K562 (cell line): ENCODE data around the gene HSDL1. TPM values are rescaled to one million over a fixed set of nuclear protein-coding genes. Genes with fewer than 3 reads are reported as not detected.

Source experiments
- BRF2 ChIP-seq: IDR thresholded peaks from 3 replicates; pipeline ENCODE4 v1.6.1; 2011; ENCODE audit warnings: borderline replicate concordance, mild to moderate bottlenecking; ENCODE audit not compliant: insufficient read length, insufficient read depth
- CEBPB ChIP-seq: fragments of 450-650 bp; IDR thresholded peaks from 2 replicates; pipeline ENCODE4 v1.6.1; 2016; ENCODE audit warnings: missing genetic modification characterization, missing compliant biosample characterization
- EHMT2 ChIP-seq: fragments of 450-650 bp; IDR thresholded peaks from 2 replicates; pipeline ENCODE4 v1.6.1; 2018; ENCODE audit warnings: antibody characterized with exemption
- FOXA3 ChIP-seq, 2 experiments: fragments of 450-650 bp in 1 of 2; sonication (generic) in 1 of 2; formaldehyde crosslinking; IDR thresholded peaks in 1 of 2; conservative IDR thresholded peaks in 1 of 2; 2 replicates each; pipeline versions ENCODE4 v1.4.0 to v1.8.0; 2020 to 2022; ENCODE audit warnings: mild to moderate bottlenecking in 2 of 2, missing genetic modification reagents in 1 of 2
- GABPB2 ChIP-seq: fragments of 250-450 bp; sonication (Bioruptor Pico); conservative IDR thresholded peaks from 2 replicates; pipeline ENCODE4 v1.5.1; 2021; ENCODE audit warnings: mild to moderate bottlenecking
- HNRNPL ChIP-seq: fragments of 200-400 bp; formaldehyde crosslinking; IDR thresholded peaks from 2 replicates; pipeline ENCODE4 v1.6.1; 2017; ENCODE audit warnings: low read depth, mild to moderate bottlenecking, low read length
- MEIS2 ChIP-seq: fragments of 450-650 bp; IDR thresholded peaks from 2 replicates; pipeline ENCODE4 v1.6.1; 2014; ENCODE audit warnings: mild to moderate bottlenecking; ENCODE audit not compliant: partially characterized antibody
- RBM22 ChIP-seq: fragments of 200-400 bp; formaldehyde crosslinking; IDR thresholded peaks from 2 replicates; pipeline ENCODE4 v1.6.1; 2018; ENCODE audit warnings: low read length, low read depth; ENCODE audit not compliant: poor library complexity, severe bottlenecking
- RNF2 ChIP-seq: sonication (generic); IDR thresholded peaks from 2 replicates; pipeline ENCODE4 v1.6.1; 2016
- SAFB2 ChIP-seq: fragments of 200-400 bp; formaldehyde crosslinking; IDR thresholded peaks from 2 replicates; pipeline ENCODE4 v1.6.1; 2018; ENCODE audit warnings: borderline replicate concordance, low read length, low read depth, moderate library complexity; ENCODE audit not compliant: severe bottlenecking
- TAF7 ChIP-seq: fragments of 450-650 bp; IDR thresholded peaks from 2 replicates; pipeline ENCODE4 v1.6.1; 2016; ENCODE audit warnings: missing genetic modification characterization, missing compliant biosample characterization
- TBP ChIP-seq: optimal IDR thresholded peaks from 2 replicates; pipeline ENCODE3; 2011; ENCODE audit warnings: low read depth, low read length, improper control_type of control experiment
- ZFP91 ChIP-seq: sonication (generic); formaldehyde crosslinking; IDR thresholded peaks from 2 replicates; pipeline ENCODE4 v1.8.0; 2022; ENCODE audit warnings: mild to moderate bottlenecking, missing genetic modification reagents
- ZNF175 ChIP-seq: fragments of 200-800 bp; sonication (Bioruptor generic); IDR thresholded peaks from 2 replicates; pipeline ENCODE4 v1.6.1; 2016; ENCODE audit warnings: low read depth, mild to moderate bottlenecking, missing genetic modification characterization, missing compliant biosample characterization
- ZNF518B ChIP-seq: fragments of 250-450 bp; sonication (Bioruptor Pico); IDR thresholded peaks from 2 replicates; pipeline ENCODE4 v1.5.0; 2021; ENCODE audit warnings: mild to moderate bottlenecking, moderate library complexity
- ZNF584 ChIP-seq: fragments of 200-800 bp; sonication (Bioruptor generic); IDR thresholded peaks from 2 replicates; pipeline ENCODE4 v1.6.1; 2016; ENCODE audit warnings: low read depth, mild to moderate bottlenecking, missing genetic modification characterization, missing compliant biosample characterization
- polyA plus RNA-seq, 8 experiments: library from polyadenylated mRNA; depleted of rRNA in 4 of 8; stranded (reverse) in 5 of 8; unstranded in 3 of 8; fragments of >200 nt; fragmentation: Nextera tagmentation in 2 of 8; fragmentation: Illumina TruSeq in 1 of 8; extraction: Ambion mirVana in 2 of 8; extraction: Trizol in 1 of 8; gene quantifications; 2 replicates each; pipeline versions ENCODE4 v1.2.1 to v1.2.3, GENCODE V29; 2011 to 2014; ENCODE audit warnings: inconsistent platforms in 1 of 8, missing spikeins in 1 of 8
- total RNA-seq, 7 experiments: library from RNA; depleted of rRNA in 6 of 7; stranded (reverse); fragments of >200 nt in 6 of 7; fragmentation: Illumina TruSeq in 2 of 7; extraction: Trizol in 2 of 7; gene quantifications; 2 replicates each; pipeline versions ENCODE4 v1.2.1 to v1.2.3, GENCODE V29; 2011 to 2021; ENCODE audit warnings: low replicate concordance in 1 of 7
- TF ChIP-seq, protein P1 (sequence below): sonication (generic); formaldehyde crosslinking; IDR thresholded peaks from 2 replicates; pipeline ENCODE4 v1.8.0; 2022; ENCODE audit warnings: missing genetic modification reagents, mild to moderate bottlenecking, borderline replicate concordance

Gene HSDL1
- total and polyA plus RNA-seq, 9 of the 15 experiments (the other 6 are each of a cell fraction or from before 2014, with no cell fraction given): 14.8 to 41.2 (median 27.7) TPM

- TF ChIP-seq ZNF518B (CRISPR knock-in tag) (no peak), ZNF175 (peak; percentile 88), GABPB2 (no peak), HNRNPL (no peak), ZNF584 (CRISPR knock-in tag) (no peak), BRF2 (no peak), CEBPB (tag) (no peak; the same call in 1 of the 2 replicates), TAF7 (tag) (no peak; the same call in 1 of the 2 replicates), FOXA3 (CRISPR knock-in tag; conservative IDR thresholded peaks at IDR 0.05 in 1 of 2, IDR thresholded peaks at IDR 0.05 in 1 of 2) (no peak), SAFB2 (no peak), EHMT2 (no peak), TBP (no peak), MEIS2 (no peak), RBM22 (no peak), ZFP91 (CRISPR knock-in tag) (no peak), RNF2 (0 out of 2 replicates have a peak, but pooled peaks have one; percentile 65)
- TF ChIP-seq, protein P1, sequence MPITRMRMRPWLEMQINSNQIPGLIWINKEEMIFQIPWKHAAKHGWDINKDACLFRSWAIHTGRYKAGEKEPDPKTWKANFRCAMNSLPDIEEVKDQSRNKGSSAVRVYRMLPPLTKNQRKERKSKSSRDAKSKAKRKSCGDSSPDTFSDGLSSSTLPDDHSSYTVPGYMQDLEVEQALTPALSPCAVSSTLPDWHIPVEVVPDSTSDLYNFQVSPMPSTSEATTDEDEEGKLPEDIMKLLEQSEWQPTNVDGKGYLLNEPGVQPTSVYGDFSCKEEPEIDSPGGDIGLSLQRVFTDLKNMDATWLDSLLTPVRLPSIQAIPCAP (CRISPR knock-in tag): no peak
These were observed 5.2 kb downstream of the HSDL1 start (continued) for GRCh38 chr16:84139628-84140258.
